Measurements from ENCODE around the gene AURKA. TPM values are rescaled to one million over a fixed set of nuclear protein-coding genes. Genes with fewer than 3 reads are reported as not detected.
"Not testable (repeated sequence)": the region's sequence is repeated elsewhere in the genome, so short reads cannot be mapped to it uniquely, and the experiment has no call there.

AURKA gene
- total RNA-seq, 1 experiment from 2014 or later, result 139 TPM

GRCh38 chr20:56391037-56391436 lies 978 bp downstream of the AURKA start:
- no peak for TF ChIP-seq EZH2 (IDR thresholded peaks at IDR 0.05; ENCODE audit: low read length, unreplicated experiment)
- Histone ChIP-seq H3K9ac (ENCODE audit: low read length) (peak overlapping the region; percentile 96), H3K4me2 (ENCODE audit: low read length) (peak overlapping the region; percentile 90), H3K9me3 (ENCODE audit: low read length) (no peaks in the 10 kb centered on the region), H3K9me2 (replicated peaks; ENCODE audit: low read length) (no peaks in the 10 kb centered on the region), H3K27me3 (ENCODE audit: low read length) (no peaks in the 10 kb centered on the region), H2AFZ (ENCODE audit: low read length) (peak overlapping the region; percentile 89), H3K27ac (ENCODE audit: low read length) (no peak overlapping the region), H3K4me3 (ENCODE audit: low read length) (peak overlapping the region; percentile 87), H3K79me2 (ENCODE audit: low read length) (peaks cover 96% of the 10 kb centered on the region), H3K36me3 (ENCODE audit: low read depth, low read length) (peaks cover 51% of the 10 kb centered on the region), H3F3A (ENCODE audit: low read length, unreplicated experiment) (no peaks in the 10 kb centered on the region), H3K4me1 (ENCODE audit: insufficient read depth, low read length) (peaks cover 24% of the 10 kb centered on the region), H4K20me1 (ENCODE audit: low read length) (no peaks in the 10 kb centered on the region)
- CTCF ChIA-PET, result no interaction called here
- DNase-seq (no peak), ATAC-seq (no peak)
- POLR2A ChIA-PET (ENCODE audit: unreplicated experiment), result no interaction called here
- BruUV-seq (replicated peaks), result TSS peak; percentile 82
- intact Hi-C loops (cut with micrococcal nuclease), result no loop called here

GRCh38 chr20:56390396-56390795 lies 1.6 kb downstream of the AURKA start:
- peak overlapping the region; percentile 87 for H3K4me3 ChIP-seq (ENCODE audit: low read length)
- POLR2A ChIA-PET (ENCODE audit: unreplicated experiment); BruUV-seq (replicated peaks): not testable (repeated sequence)

GRCh38 chr20:56389807-56390206 lies 2.2 kb downstream of the AURKA start:
- ATAC-seq, result no peak
- POLR2A ChIA-PET (ENCODE audit: unreplicated experiment), result no interaction called here
- BruUV-seq (replicated peaks), result no TSS peak

More at GRCh38 chr20:56390396-56390795, 1.6 kb downstream of the AURKA start:
- H4K20me1 ChIP-seq (ENCODE audit: low read length); H2AFZ ChIP-seq (ENCODE audit: low read length); H3K9me3 ChIP-seq (ENCODE audit: low read length); H3K27me3 ChIP-seq (ENCODE audit: low read length); H3K27ac ChIP-seq (ENCODE audit: low read length); ATAC-seq; CTCF ChIA-PET; H3K9me2 ChIP-seq (replicated peaks; ENCODE audit: low read length); H3F3A ChIP-seq (ENCODE audit: low read length, unreplicated experiment); DNase-seq; intact Hi-C loops (cut with micrococcal nuclease): not testable (repeated sequence)
- Histone ChIP-seq H3K9ac (ENCODE audit: low read length) (peak overlapping the region; percentile 96), H3K36me3 (ENCODE audit: low read depth, low read length) (peaks cover 50% of the 10 kb centered on the region), H3K4me2 (ENCODE audit: low read length) (peak overlapping the region; percentile 90), H3K79me2 (ENCODE audit: low read length) (peaks cover 95% of the 10 kb centered on the region), H3K4me1 (ENCODE audit: insufficient read depth, low read length) (peaks cover 24% of the 10 kb centered on the region)

More at GRCh38 chr20:56389807-56390206, 2.2 kb downstream of the AURKA start:
- intact Hi-C loops (cut with micrococcal nuclease), result no loop called here
- H3K9me2 ChIP-seq (replicated peaks; ENCODE audit: low read length), result no peaks in the 10 kb centered on the region
- H3K36me3 ChIP-seq (ENCODE audit: low read depth, low read length), result peaks cover 48% of the 10 kb centered on the region
- no peak overlapping the region for H2AFZ ChIP-seq (ENCODE audit: low read length)
- H3K27me3 ChIP-seq (ENCODE audit: low read length), result no peaks in the 10 kb centered on the region
- peaks cover 95% of the 10 kb centered on the region for H3K79me2 ChIP-seq (ENCODE audit: low read length)
- DNase-seq, result no peak
- H3K4me3 ChIP-seq (ENCODE audit: low read length), result peak overlapping the region; percentile 27; the same call in 1 of the 2 replicates
- CTCF ChIA-PET, result no interaction called here
- peak overlapping the region; percentile 90 for H3K4me2 ChIP-seq (ENCODE audit: low read length)
- H4K20me1 ChIP-seq (ENCODE audit: low read length), result peaks cover 5% of the 10 kb centered on the region
- no peaks in the 10 kb centered on the region for H3K9me3 ChIP-seq (ENCODE audit: low read length)
- H3K9ac ChIP-seq (ENCODE audit: low read length), result no peak overlapping the region
- H3K27ac ChIP-seq (ENCODE audit: low read length), result no peak overlapping the region
- H3F3A ChIP-seq (ENCODE audit: low read length, unreplicated experiment), result no peaks in the 10 kb centered on the region
- H3K4me1 ChIP-seq (ENCODE audit: insufficient read depth, low read length), result peaks cover 24% of the 10 kb centered on the region
- TF ChIP-seq EZH2 (IDR thresholded peaks at IDR 0.05; ENCODE audit: low read length, unreplicated experiment), result no peak
- no peak for TF ChIP-seq EZH2phosphoT487 (IDR thresholded peaks at IDR 0.05; ENCODE audit: borderline replicate concordance, low read length)
- TF ChIP-seq CTCF (conservative IDR thresholded peaks at IDR 0.05; ENCODE audit: low read depth, low read length), result no peak
